ENCODE data around the gene SUPT20HL1. TPM values are rescaled to one million over a fixed set of nuclear protein-coding genes. Genes with fewer than 3 reads are reported as not detected.
"Not testable (repeated sequence)": the region's sequence is repeated elsewhere in the genome, so short reads cannot be mapped to it uniquely, and the experiment has no call there.

The SUPT20HL1 gene
- total RNA-seq, 4 donors from 2014 or later: not detected

DNA sequence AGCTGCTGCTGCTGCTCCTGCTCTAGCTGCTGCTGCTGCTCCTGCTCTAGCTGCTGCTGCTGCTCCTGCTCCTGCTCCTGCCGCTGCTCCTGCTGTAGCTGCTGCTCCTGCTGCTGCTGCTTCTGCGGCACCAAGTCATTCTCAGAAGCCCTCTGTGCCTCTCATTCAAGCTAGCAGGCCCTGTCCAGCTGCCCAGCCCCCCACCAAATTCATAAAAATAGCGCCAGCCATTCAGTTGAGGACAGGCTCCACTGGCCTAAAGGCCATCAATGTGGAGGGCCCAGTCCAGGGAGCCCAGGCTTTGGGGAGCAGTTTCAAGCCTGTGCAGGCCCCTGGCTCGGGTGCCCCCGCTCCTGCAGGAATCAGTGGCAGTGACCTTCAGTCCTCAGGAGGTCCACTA is 3.9 kb downstream of the SUPT20HL1 start:
- 83% methylated on average over 4 of the region's 5 CpGs for WGBS

GRCh38 chrX:24364851-24365538 is 4.6 kb downstream of the SUPT20HL1 start:
- Histone ChIP-seq H3K9me3 (no peaks in the 10 kb centered on the region), H3K4me3 (peak overlapping the region in 1 of 4 donors; percentile 3), H3K4me1 (no peaks in the 10 kb centered on the region), H3K27me3 (no peaks in the 10 kb centered on the region), H3K27ac (replicated peaks in 1 of 4) (no peak overlapping the region), H3K36me3 (no peaks in the 10 kb centered on the region)
- TF ChIP-seq CTCF (IDR thresholded peaks at IDR 0.05): no peak
- no peak for TF ChIP-seq EP300 (IDR thresholded peaks at IDR 0.05)
- TF ChIP-seq POLR2A (IDR thresholded peaks at IDR 0.05; ENCODE audit: low read depth): no peak
- TF ChIP-seq POLR2AphosphoS5 (IDR thresholded peaks at IDR 0.05): no peak
- 96% methylated on average over 6 of the region's 14 CpGs for WGBS
- no peak for DNase-seq (ENCODE audit: extremely low spot score)
- intact Hi-C loops (cut with DNase I): no loop called here

More for the DNA sequence above, 3.9 kb downstream of the SUPT20HL1 start:
- Histone ChIP-seq H3K27me3 (no peaks in the 10 kb centered on the region), H3K4me3 (peak overlapping the region in 1 of 4 donors; percentile 3), H3K27ac (replicated peaks in 1 of 4) (no peak overlapping the region), H3K4me1 (no peaks in the 10 kb centered on the region), H3K36me3 (no peaks in the 10 kb centered on the region), H3K9me3 (no peaks in the 10 kb centered on the region)
- DNase-seq (ENCODE audit: extremely low spot score): no peak
- intact Hi-C loops (cut with DNase I): no loop called here
- no peak for TF ChIP-seq POLR2AphosphoS5 (IDR thresholded peaks at IDR 0.05)
- no peak for TF ChIP-seq EP300 (IDR thresholded peaks at IDR 0.05)

- H3K4me3 ChIP-seq; H3K27me3 ChIP-seq; H3K36me3 ChIP-seq; DNase-seq (ENCODE audit: extremely low spot score); H3K9me3 ChIP-seq; H3K27ac ChIP-seq (replicated peaks in 1 of 4); intact Hi-C loops (cut with DNase I): not testable (repeated sequence)
- H3K4me1 ChIP-seq: peaks cover 0 to 12% (median 7%) of the 10 kb centered on the region in 4 donors
- WGBS: 67% methylated on average over 4 of the region's 4 CpGs
Observed at GRCh38 chrX:24366762-24367400, 6.4 kb downstream of the SUPT20HL1 start.

DNA sequence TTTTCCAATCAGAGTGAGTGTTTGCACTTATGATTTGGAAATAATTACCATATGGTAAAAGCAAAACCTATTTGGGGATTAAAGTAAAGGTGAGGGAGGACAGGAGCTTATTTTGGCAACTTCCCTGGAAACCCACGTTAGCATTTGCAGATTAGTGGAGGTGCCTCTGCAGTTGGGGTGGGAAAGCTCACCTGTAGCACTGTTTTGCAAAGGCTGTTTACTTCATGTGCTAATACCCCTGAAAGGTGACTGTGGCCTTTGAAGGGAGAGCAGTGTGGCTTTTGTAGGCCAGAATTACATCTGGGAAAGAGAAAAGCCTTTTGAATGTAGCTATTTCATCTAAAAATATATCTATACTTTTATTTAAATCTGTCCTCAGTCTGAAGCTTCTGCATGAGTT is 9.4 kb downstream of the SUPT20HL1 start:
- intact Hi-C loops (cut with DNase I): loop anchor here (5.0 kb wide), 1 partner anchor 113 kb away; no protein-coding TSS in a partner anchor
- Histone ChIP-seq H3K27me3 (no peaks in the 10 kb centered on the region), H3K4me1 (peaks cover 0 to 13% (median 7%) of the 10 kb centered on the region in 4 donors), H3K9me3 (no peaks in the 10 kb centered on the region), H3K36me3 (no peaks in the 10 kb centered on the region), H3K4me3 (no peak overlapping the region), H3K27ac (replicated peaks in 1 of 4) (no peak overlapping the region)
- no peak for DNase-seq (ENCODE audit: extremely low spot score)
- no peak for TF ChIP-seq EP300 (IDR thresholded peaks at IDR 0.05)
- TF ChIP-seq CTCF (IDR thresholded peaks at IDR 0.05): no peak
- TF ChIP-seq POLR2AphosphoS5 (IDR thresholded peaks at IDR 0.05): no peak
- no peak for TF ChIP-seq POLR2A (IDR thresholded peaks at IDR 0.05; ENCODE audit: low read depth)
- 50% methylated on average over 1 of the region's 1 CpG for WGBS

- no peaks in the 10 kb centered on the region for H3K36me3 ChIP-seq
- intact Hi-C loops (cut with DNase I): loop anchor here (5.0 kb wide), 1 partner anchor 114 kb away; no protein-coding TSS in a partner anchor
- no peak overlapping the region for H3K4me3 ChIP-seq
- H3K27ac ChIP-seq (replicated peaks in 1 of 4): no peak overlapping the region
- H3K4me1 ChIP-seq: peaks cover 0 to 13% (median 7%) of the 10 kb centered on the region in 4 donors
- H3K9me3 ChIP-seq: no peaks in the 10 kb centered on the region
- no peaks in the 10 kb centered on the region for H3K27me3 ChIP-seq
- 15% methylated on average over 11 of the region's 14 CpGs for WGBS
- no peak for DNase-seq (ENCODE audit: extremely low spot score)
- TF ChIP-seq POLR2A (IDR thresholded peaks at IDR 0.05; ENCODE audit: low read depth) (no peak), EP300 (IDR thresholded peaks at IDR 0.05) (no peak), CTCF (IDR thresholded peaks at IDR 0.05) (peak; percentile 41 to 66 (median 55)), POLR2AphosphoS5 (IDR thresholded peaks at IDR 0.05) (no peak)
Observed at GRCh38 chrX:24371391-24371972, 11.0 kb downstream of the SUPT20HL1 start.
